ENCODE measurements around the gene MLH3.

MLH3 gene

DNA sequence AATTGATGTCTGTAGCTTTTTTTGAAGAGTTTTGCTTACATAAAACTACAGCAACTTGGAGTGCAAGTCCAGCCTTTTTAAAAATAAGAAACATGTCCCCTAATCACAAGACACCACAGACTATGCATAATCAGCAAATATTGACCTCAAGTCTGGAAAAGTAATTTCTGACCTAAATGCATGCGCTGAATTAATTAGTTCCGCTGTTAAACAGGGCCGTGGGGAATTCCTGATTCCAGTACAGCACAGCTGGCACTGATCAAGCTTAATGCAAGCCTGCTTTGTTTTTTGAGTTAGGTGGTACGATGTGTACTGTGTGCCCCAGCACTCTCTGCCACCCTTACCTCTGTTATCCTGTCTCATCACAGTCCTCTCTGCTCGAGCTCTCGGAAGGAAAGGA, 9.2 kb downstream of the MLH3 start:
- TF ChIP-seq EGR1 (IDR thresholded peaks at IDR 0.05) (no peak), CREB1 (IDR thresholded peaks at IDR 0.05; ENCODE audit: low read depth) (no peak), YY1 (IDR thresholded peaks at IDR 0.05; ENCODE audit: low read depth) (no peak), NFIC (IDR thresholded peaks at IDR 0.05) (no peak), EP300 (IDR thresholded peaks at IDR 0.05; ENCODE audit: borderline replicate concordance) (no peak), TAF1 (IDR thresholded peaks at IDR 0.05; ENCODE audit: low read depth) (no peak), ZBTB7A (IDR thresholded peaks at IDR 0.05; ENCODE audit: low read depth) (no peak)
- TF ChIP-seq, protein P1, sequence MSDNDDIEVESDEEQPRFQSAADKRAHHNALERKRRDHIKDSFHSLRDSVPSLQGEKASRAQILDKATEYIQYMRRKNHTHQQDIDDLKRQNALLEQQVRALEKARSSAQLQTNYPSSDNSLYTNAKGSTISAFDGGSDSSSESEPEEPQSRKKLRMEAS (IDR thresholded peaks at IDR 0.05), result no peak

DNA sequence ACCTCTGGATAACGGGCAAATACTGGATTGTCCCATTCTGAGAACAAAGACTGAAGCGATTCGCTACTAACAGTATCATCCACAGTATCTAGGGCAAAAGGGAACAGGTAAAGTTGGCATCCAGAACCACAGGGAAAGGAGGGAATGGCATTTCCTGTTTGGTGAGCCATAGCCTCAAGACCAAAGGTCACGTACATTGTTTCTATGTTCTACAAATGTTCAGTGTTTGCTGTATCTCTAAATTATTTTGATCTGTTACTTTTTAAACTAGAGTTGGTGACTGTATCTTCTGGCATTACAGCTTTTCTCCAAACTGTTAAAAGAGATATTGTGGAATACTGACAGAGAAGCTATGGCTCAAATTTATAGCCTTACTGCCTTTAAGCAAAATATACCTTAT, 9.7 kb downstream of the MLH3 start:
- TF ChIP-seq TAF1 (IDR thresholded peaks at IDR 0.05; ENCODE audit: low read depth), result no peak
- TF ChIP-seq, protein P1 (IDR thresholded peaks at IDR 0.05), result no peak
- TF ChIP-seq EP300 (IDR thresholded peaks at IDR 0.05; ENCODE audit: borderline replicate concordance), result no peak
- TF ChIP-seq, protein P2, sequence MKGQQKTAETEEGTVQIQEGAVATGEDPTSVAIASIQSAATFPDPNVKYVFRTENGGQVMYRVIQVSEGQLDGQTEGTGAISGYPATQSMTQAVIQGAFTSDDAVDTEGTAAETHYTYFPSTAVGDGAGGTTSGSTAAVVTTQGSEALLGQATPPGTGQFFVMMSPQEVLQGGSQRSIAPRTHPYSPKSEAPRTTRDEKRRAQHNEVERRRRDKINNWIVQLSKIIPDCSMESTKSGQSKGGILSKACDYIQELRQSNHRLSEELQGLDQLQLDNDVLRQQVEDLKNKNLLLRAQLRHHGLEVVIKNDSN (IDR thresholded peaks at IDR 0.05), result no peak
- TF ChIP-seq RAD21 (IDR thresholded peaks at IDR 0.05; ENCODE audit: low read depth), result no peak

DNA sequence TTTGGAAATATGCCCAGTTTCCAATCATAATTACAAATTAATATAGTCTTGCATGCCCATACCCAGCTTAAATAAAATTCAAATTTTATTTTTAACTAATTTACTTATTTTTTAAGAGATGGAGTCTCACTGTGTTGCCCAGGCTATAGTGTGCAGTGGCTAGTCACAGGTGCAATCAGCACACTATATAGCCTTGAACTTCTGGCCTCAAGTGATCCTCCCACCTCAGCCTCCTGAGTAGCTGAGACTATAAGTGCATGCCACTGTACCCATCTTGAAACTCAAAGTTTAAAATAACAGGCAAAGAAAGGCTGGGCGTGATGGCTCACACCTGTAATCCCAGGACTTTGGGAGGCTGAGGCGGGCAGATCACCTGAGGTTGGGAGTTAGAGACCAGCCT, 10.3 kb downstream of the MLH3 start:
- TF ChIP-seq ZBTB7A (IDR thresholded peaks at IDR 0.05; ENCODE audit: low read depth) (no peak), CREB1 (IDR thresholded peaks at IDR 0.05; ENCODE audit: low read depth) (no peak), YY1 (IDR thresholded peaks at IDR 0.05; ENCODE audit: low read depth) (no peak)
- TF ChIP-seq, protein P1 (IDR thresholded peaks at IDR 0.05), result no peak

DNA sequence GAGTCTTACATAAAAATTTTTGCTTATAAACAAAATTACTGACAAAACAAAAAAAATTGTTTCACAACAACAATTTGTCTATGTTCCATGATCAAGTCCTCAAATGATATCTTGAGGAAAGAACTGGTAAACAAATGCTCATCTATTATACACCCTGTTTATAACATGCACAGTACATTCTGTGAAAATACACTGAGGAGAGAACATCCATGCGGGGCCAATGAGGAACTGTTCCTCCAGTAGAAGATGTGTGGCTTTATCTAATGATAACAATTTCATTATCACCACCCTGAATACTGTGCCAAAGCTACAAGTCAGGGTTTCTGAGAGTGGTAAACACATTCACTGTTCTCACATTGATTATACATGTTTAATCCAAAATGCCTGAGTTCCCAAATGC, 10.8 kb downstream of the MLH3 start:
- no peak for TF ChIP-seq ZBTB7A (IDR thresholded peaks at IDR 0.05; ENCODE audit: low read depth)
- no peak for TF ChIP-seq TEAD4 (IDR thresholded peaks at IDR 0.05)
- TF ChIP-seq CREB1 (IDR thresholded peaks at IDR 0.05; ENCODE audit: low read depth), result no peak

DNA sequence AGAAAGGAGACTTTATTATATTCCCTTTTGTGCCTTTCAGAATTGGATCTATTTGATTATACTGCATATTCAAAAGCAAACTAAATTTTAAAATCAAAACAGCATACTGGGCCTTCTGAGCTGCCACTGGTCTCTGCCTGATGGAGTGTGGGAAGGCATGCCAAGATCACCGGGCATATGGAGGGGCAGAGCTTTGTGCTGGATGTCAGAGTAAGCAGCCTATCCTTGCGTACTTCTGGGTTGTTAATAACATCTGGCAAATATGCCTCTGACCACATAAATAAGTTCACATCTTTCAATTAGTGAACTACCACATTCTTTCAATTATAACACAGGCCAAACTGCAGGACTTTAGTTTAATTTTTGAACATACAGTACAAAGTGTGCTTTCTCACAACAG, 18.3 kb downstream of the MLH3 start:
- TF ChIP-seq FOXM1 (IDR thresholded peaks at IDR 0.05; ENCODE audit: borderline replicate concordance, low read depth), result no peak
- no peak for TF ChIP-seq CEBPB (IDR thresholded peaks at IDR 0.05)
- TF ChIP-seq EGR1 (IDR thresholded peaks at IDR 0.05), result no peak
- no peak for TF ChIP-seq NFIC (IDR thresholded peaks at IDR 0.05)
- no peak for TF ChIP-seq EP300 (IDR thresholded peaks at IDR 0.05; ENCODE audit: borderline replicate concordance)
- TF ChIP-seq, protein P2 (IDR thresholded peaks at IDR 0.05), result no peak
- TF ChIP-seq YY1 (IDR thresholded peaks at IDR 0.05; ENCODE audit: low read depth), result no peak
- no peak for TF ChIP-seq TCF12 (IDR thresholded peaks at IDR 0.05; ENCODE audit: low read depth)
- TF ChIP-seq TEAD4 (IDR thresholded peaks at IDR 0.05), result no peak
- no peak for TF ChIP-seq ZBTB7A (IDR thresholded peaks at IDR 0.05; ENCODE audit: low read depth)
- no peak for TF ChIP-seq CREB1 (IDR thresholded peaks at IDR 0.05; ENCODE audit: low read depth)

DNA sequence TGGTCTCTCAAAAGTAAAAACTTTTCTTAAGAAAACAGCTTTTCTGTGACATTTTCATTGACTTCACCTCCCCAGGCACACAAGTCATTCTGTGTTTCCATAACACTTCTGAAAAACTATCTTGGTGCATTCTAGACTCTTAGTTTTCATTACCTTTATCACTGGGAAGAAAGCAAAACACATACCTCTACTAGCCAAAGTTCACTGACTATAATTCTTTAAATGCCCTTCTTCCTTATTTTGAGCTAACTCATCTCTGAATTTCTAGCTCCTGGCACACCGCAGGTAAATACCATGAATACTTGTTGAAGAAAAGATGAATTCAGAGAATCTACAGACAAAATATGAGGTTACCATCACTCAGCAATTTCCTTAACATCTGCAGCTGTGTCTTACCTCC, 21.1 kb downstream of the MLH3 start:
- TF ChIP-seq, protein P3, sequence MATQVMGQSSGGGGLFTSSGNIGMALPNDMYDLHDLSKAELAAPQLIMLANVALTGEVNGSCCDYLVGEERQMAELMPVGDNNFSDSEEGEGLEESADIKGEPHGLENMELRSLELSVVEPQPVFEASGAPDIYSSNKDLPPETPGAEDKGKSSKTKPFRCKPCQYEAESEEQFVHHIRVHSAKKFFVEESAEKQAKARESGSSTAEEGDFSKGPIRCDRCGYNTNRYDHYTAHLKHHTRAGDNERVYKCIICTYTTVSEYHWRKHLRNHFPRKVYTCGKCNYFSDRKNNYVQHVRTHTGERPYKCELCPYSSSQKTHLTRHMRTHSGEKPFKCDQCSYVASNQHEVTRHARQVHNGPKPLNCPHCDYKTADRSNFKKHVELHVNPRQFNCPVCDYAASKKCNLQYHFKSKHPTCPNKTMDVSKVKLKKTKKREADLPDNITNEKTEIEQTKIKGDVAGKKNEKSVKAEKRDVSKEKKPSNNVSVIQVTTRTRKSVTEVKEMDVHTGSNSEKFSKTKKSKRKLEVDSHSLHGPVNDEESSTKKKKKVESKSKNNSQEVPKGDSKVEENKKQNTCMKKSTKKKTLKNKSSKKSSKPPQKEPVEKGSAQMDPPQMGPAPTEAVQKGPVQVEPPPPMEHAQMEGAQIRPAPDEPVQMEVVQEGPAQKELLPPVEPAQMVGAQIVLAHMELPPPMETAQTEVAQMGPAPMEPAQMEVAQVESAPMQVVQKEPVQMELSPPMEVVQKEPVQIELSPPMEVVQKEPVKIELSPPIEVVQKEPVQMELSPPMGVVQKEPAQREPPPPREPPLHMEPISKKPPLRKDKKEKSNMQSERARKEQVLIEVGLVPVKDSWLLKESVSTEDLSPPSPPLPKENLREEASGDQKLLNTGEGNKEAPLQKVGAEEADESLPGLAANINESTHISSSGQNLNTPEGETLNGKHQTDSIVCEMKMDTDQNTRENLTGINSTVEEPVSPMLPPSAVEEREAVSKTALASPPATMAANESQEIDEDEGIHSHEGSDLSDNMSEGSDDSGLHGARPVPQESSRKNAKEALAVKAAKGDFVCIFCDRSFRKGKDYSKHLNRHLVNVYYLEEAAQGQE (IDR thresholded peaks at IDR 0.05; ENCODE audit: low read depth), result no peak
- TF ChIP-seq CREB1 (IDR thresholded peaks at IDR 0.05; ENCODE audit: low read depth) (no peak), ZBTB7A (IDR thresholded peaks at IDR 0.05; ENCODE audit: low read depth) (no peak), YY1 (IDR thresholded peaks at IDR 0.05; ENCODE audit: low read depth) (no peak), TCF12 (IDR thresholded peaks at IDR 0.05; ENCODE audit: low read depth) (no peak), NFIC (IDR thresholded peaks at IDR 0.05) (no peak), EP300 (IDR thresholded peaks at IDR 0.05; ENCODE audit: borderline replicate concordance) (no peak), TEAD4 (IDR thresholded peaks at IDR 0.05) (no peak)
- TF ChIP-seq, protein P2 (IDR thresholded peaks at IDR 0.05), result no peak
- TF ChIP-seq, protein P1 (IDR thresholded peaks at IDR 0.05), result no peak

DNA sequence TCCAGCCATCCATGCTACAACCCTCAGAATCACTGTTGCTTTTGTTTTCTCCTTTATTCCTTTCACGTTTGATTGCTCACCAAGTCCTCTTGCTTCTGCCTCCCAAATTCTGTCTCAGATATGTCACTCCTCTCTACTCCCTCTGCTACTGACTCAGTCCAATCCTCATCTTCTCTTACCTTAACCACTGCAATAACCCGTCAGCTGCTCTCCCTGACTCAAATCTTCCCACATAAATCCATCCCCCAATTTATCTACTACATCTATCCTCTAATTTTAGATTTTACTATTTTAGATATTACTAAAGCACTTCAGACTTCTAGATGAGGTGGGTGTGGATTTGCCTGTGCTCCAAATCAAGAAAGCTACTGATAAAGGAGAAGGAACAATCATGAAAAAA, 25.4 kb downstream of the MLH3 start:
- TF ChIP-seq EGR1 (IDR thresholded peaks at IDR 0.05), result no peak

DNA sequence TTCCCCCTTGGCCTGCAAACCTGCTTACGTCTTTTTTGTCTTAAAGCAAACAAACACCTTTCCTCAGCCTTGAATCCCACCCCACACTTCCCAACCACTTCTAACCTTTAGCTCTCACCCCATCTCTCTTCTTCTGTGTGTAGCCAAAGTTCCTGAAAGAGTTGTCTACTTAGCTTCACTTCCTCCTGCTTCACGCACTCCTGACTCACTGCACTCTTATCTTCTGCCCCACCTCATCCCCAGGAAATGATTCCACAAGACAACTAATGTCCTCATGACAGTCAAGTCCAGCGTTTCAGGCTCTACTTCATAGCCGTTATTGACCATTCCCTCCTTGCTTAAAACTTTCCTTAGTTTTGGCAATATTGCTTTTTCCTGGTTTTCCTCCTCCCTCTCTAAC, 26.2 kb downstream of the MLH3 start:
- TF ChIP-seq TCF12 (IDR thresholded peaks at IDR 0.05; ENCODE audit: low read depth) (no peak), YY1 (IDR thresholded peaks at IDR 0.05; ENCODE audit: low read depth) (no peak), CREB1 (IDR thresholded peaks at IDR 0.05; ENCODE audit: low read depth) (no peak), ZBTB7A (IDR thresholded peaks at IDR 0.05; ENCODE audit: low read depth) (no peak), EGR1 (IDR thresholded peaks at IDR 0.05) (no peak), EP300 (IDR thresholded peaks at IDR 0.05; ENCODE audit: borderline replicate concordance) (no peak), NFIC (IDR thresholded peaks at IDR 0.05) (no peak), CEBPB (IDR thresholded peaks at IDR 0.05) (no peak), FOXM1 (IDR thresholded peaks at IDR 0.05; ENCODE audit: borderline replicate concordance, low read depth) (no peak), TAF1 (IDR thresholded peaks at IDR 0.05; ENCODE audit: low read depth) (no peak), RAD21 (IDR thresholded peaks at IDR 0.05; ENCODE audit: low read depth) (no peak), TEAD4 (IDR thresholded peaks at IDR 0.05) (no peak)
- TF ChIP-seq, protein P3 (IDR thresholded peaks at IDR 0.05; ENCODE audit: low read depth), result no peak
- TF ChIP-seq, protein P2 (IDR thresholded peaks at IDR 0.05), result no peak
- TF ChIP-seq, protein P1 (IDR thresholded peaks at IDR 0.05), result no peak

Measured in Ishikawa (cell line).